Smooth muscle cell (in vitro differentiated cells): ENCODE data around the gene AMN. TPM values are rescaled to one million over a fixed set of nuclear protein-coding genes. Genes with fewer than 3 reads are reported as not detected.

Experiments used
- DNase-seq: peaks from one replicate; lab custom pipeline; 2025; ENCODE audit not compliant: unreplicated experiment; lab: John Stamatoyannopoulos, UW
- H2AFZ ChIP-seq: fragments of 200-600 bp; sonication (generic); 2 replicates; pipeline ENCODE4 v1.6.0; 2016; ENCODE audit warnings: antibody characterized with exemption, low read depth, mild to moderate bottlenecking
- H3F3A ChIP-seq: fragments of 200-600 bp; sonication (generic); 2 replicates; pipeline ENCODE4 v1.6.0; 2017; ENCODE audit warnings: antibody characterized with exemption, low read depth
- H3K27ac ChIP-seq: fragments of 200-600 bp; sonication (generic); 2 replicates; pipeline ENCODE4 v1.5.1; 2016; ENCODE audit warnings: low read depth, mild to moderate bottlenecking
- H3K27me3 ChIP-seq: fragments of 200-600 bp; sonication (generic); 2 replicates; pipeline ENCODE4 v1.6.1; 2016; ENCODE audit warnings: low read depth, mild to moderate bottlenecking
- H3K36me3 ChIP-seq: fragments of 200-600 bp; sonication (generic); 2 replicates; pipeline ENCODE4 v1.5.1; 2016; ENCODE audit warnings: low read depth
- H3K4me1 ChIP-seq: fragments of 200-600 bp; sonication (generic); 2 replicates; pipeline ENCODE4 v1.5.1; 2016; ENCODE audit warnings: low read depth
- H3K4me2 ChIP-seq: fragments of 200-600 bp; sonication (generic); 2 replicates; pipeline ENCODE4 v1.6.0; 2016; ENCODE audit warnings: mild to moderate bottlenecking
- H3K4me3 ChIP-seq: fragments of 200-600 bp; sonication (generic); 2 replicates; pipeline ENCODE4 v1.5.1; 2016; ENCODE audit warnings: mild to moderate bottlenecking
- H3K79me2 ChIP-seq: fragments of 200-600 bp; sonication (generic); 2 replicates; pipeline ENCODE4 v1.6.0; 2016; ENCODE audit warnings: low read depth, mild to moderate bottlenecking
- H3K9ac ChIP-seq: fragments of 200-600 bp; sonication (generic); 2 replicates; pipeline ENCODE4 v1.6.0; 2016; ENCODE audit warnings: low read depth
- H3K9me3 ChIP-seq: fragments of 200-600 bp; sonication (generic); replicated peaks from 2 replicates; pipeline ENCODE4 v1.5.1; 2016; ENCODE audit warnings: low read depth
- H4K20me1 ChIP-seq: fragments of 200-600 bp; sonication (generic); 2 replicates; pipeline ENCODE4 v1.6.0; 2016; ENCODE audit warnings: low read depth
- WGBS: methylation state at CpG from one replicate; pipeline ENCODE4 v1.1.7; 2016; ENCODE audit warnings: low lambda C conversion rate; 5-methylcytosine and 5-hydroxymethylcytosine counted together
- polyA plus RNA-seq: library from polyadenylated mRNA; unstranded; fragments of >200 nt; fragmentation: Nextera tagmentation; extraction: Ambion mirVana; gene quantifications from 2 replicates; pipeline ENCODE4 v1.2.1, GENCODE V29; 2016
- total RNA-seq: library from RNA; depleted of rRNA; stranded (reverse); fragments of >200 nt; gene quantifications from 2 replicates; pipeline ENCODE4 v1.2.3, GENCODE V29; 2014
- TF ChIP-seq, protein P1 (sequence below): fragments of 200-600 bp; sonication (generic); IDR thresholded peaks from 2 replicates; pipeline ENCODE4 v1.5.1; 2017; ENCODE audit warnings: borderline replicate concordance, mild to moderate bottlenecking, antibody characterized with exemption; ENCODE audit not compliant: insufficient read depth, poor library complexity, severe bottlenecking

AMN gene
- total and polyA plus RNA-seq, 2 experiments from 2014 or later, result 0.31 to 0.65 TPM

DNA sequence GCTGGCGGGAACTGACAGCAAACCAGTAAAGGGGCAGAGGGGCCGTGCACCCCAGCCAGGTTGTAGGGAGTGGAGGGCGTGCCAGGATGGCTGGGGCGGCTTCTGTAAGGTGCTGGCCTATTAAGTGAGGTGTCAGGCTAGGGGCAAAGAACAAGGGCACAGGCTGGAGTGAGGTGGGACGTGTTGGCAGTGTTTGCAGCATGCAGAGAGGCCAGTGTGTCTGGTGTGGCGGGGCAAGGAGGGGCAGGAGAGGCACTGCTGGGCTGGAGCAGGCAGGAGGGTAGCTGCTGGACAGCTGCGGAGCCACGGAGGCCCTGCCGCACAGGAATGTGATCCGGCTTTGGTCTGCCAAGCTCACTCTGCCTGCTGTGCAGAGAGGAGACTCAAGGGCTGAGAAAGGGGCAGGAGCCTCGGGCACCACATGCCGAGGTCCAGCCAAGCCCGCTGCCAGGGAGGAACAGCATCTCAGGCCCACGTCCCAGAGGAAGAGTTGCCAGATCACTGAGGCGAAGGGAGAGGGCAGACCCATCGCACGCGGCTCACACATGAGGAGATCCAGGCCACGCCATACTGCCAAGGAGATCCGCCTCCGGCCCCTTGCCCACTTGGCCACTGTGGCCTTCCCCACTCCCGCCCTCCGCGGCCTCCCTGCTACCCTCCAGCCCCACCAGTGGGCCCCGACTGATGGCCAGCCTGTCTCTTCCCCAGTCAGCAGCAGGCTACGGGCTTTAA lies 46.8 kb downstream of the AMN start:
- H3K36me3 ChIP-seq, result peaks cover 24% of the 10 kb centered on the region
- TF ChIP-seq, protein P1, sequence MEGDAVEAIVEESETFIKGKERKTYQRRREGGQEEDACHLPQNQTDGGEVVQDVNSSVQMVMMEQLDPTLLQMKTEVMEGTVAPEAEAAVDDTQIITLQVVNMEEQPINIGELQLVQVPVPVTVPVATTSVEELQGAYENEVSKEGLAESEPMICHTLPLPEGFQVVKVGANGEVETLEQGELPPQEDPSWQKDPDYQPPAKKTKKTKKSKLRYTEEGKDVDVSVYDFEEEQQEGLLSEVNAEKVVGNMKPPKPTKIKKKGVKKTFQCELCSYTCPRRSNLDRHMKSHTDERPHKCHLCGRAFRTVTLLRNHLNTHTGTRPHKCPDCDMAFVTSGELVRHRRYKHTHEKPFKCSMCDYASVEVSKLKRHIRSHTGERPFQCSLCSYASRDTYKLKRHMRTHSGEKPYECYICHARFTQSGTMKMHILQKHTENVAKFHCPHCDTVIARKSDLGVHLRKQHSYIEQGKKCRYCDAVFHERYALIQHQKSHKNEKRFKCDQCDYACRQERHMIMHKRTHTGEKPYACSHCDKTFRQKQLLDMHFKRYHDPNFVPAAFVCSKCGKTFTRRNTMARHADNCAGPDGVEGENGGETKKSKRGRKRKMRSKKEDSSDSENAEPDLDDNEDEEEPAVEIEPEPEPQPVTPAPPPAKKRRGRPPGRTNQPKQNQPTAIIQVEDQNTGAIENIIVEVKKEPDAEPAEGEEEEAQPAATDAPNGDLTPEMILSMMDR, result no peak
- H3K4me1 ChIP-seq, result no peaks in the 10 kb centered on the region
- H3K27me3 ChIP-seq, result no peaks in the 10 kb centered on the region
- H3F3A ChIP-seq, result no peaks in the 10 kb centered on the region
- no peaks in the 10 kb centered on the region for H3K79me2 ChIP-seq
- no peak overlapping the region for H3K4me2 ChIP-seq
- no peak overlapping the region for H3K9ac ChIP-seq
- no peak for DNase-seq
- peaks cover 10% of the 10 kb centered on the region for H4K20me1 ChIP-seq
- 96% methylated on average over 24 of the region's 26 CpGs for WGBS
- H2AFZ ChIP-seq, result no peak overlapping the region
- no peaks in the 10 kb centered on the region for H3K9me3 ChIP-seq
- no peak overlapping the region for H3K27ac ChIP-seq
- H3K4me3 ChIP-seq, result no peak overlapping the region

DNA sequence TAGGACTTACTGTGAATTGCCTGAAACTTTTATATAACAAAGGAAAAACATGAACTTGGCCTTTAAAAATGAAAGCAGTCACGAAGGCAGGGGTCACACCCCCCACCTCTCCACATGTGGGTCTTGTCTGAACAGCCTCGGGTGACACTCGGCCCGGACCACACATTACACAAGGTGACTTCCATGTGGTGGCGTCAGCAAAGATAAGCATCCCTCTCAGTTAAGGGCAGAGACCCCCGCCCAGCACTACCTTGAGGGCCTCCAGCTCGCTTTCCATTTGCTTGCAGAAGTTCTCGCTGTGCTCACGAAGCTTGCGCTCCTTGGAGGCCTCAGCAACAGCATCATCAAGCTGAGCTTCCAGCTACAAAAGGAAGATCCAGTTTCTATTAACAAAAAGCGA lies 47.4 kb downstream of the AMN start:
- WGBS, result 97% methylated on average over 11 of the region's 11 CpGs
- H3K79me2 ChIP-seq, result no peaks in the 10 kb centered on the region
- no peak for DNase-seq
- H3K4me1 ChIP-seq, result no peaks in the 10 kb centered on the region
- TF ChIP-seq, protein P1, result no peak
- no peak overlapping the region for H3K4me2 ChIP-seq
- no peaks in the 10 kb centered on the region for H3K27me3 ChIP-seq
- no peaks in the 10 kb centered on the region for H3K9me3 ChIP-seq
- H3K4me3 ChIP-seq, result no peak overlapping the region
- H3K9ac ChIP-seq, result no peak overlapping the region
- H3K27ac ChIP-seq, result no peak overlapping the region
- H4K20me1 ChIP-seq, result peaks cover 10% of the 10 kb centered on the region
- H3K36me3 ChIP-seq, result peaks cover 26% of the 10 kb centered on the region
- no peaks in the 10 kb centered on the region for H3F3A ChIP-seq
- no peak overlapping the region for H2AFZ ChIP-seq

DNA sequence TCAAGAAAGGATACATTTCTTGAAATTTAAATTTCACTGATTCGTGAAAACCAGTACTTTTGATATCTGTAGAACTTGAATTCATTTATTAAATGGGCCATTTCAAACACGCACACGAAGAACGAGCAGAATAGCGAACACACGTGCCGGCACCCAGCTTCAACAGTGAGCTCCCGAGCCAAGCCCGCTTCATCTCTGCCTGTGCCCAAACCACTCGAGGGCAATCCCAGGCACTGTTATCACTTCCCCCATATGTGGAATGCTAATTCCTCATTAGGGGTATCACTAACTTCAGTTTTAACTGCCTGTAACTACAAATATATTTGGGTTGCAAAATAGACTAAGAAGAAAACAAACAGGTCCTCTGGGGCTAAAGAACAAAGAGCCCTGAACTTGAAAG lies 48.0 kb downstream of the AMN start:
- TF ChIP-seq, protein P1, result no peak
- Histone ChIP-seq H3K27ac (no peak overlapping the region), H3K36me3 (peaks cover 28% of the 10 kb centered on the region), H2AFZ (no peak overlapping the region), H3K4me2 (no peak overlapping the region), H3K9ac (no peak overlapping the region), H3K4me3 (no peak overlapping the region), H3K4me1 (no peaks in the 10 kb centered on the region), H3F3A (no peaks in the 10 kb centered on the region), H3K27me3 (no peaks in the 10 kb centered on the region), H3K9me3 (no peaks in the 10 kb centered on the region), H3K79me2 (no peaks in the 10 kb centered on the region), H4K20me1 (peaks cover 10% of the 10 kb centered on the region)
- no peak for DNase-seq
- WGBS, result 96% methylated on average over 10 of the region's 10 CpGs

DNA sequence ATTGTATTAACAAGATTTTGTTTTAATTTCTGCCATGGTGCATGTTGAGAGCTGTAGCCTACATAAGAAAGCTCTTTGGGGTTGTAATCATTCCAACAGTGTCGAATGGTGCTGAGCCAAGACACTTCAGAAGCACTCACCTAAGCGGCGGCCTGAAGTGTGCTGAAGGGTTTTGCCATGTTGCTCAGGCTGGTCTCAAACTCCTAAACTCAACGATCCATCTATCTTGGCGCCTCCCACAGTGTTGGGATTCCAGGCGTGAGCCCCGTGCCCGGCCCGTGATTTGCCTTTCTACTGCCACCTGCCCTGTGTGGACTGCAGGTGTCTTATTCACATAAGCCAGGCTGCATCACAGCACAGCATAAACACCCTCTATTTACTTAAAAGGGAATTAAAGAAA lies 48.9 kb downstream of the AMN start:
- WGBS, result 92% methylated on average over 9 of the region's 9 CpGs
- no peak overlapping the region for H3K4me3 ChIP-seq
- no peak for DNase-seq
- H3K4me2 ChIP-seq, result no peak overlapping the region
- no peak overlapping the region for H3K9ac ChIP-seq
- no peaks in the 10 kb centered on the region for H3K9me3 ChIP-seq
- H3K79me2 ChIP-seq, result no peaks in the 10 kb centered on the region
- TF ChIP-seq, protein P1, result no peak
- H3K27ac ChIP-seq, result no peak overlapping the region
- no peaks in the 10 kb centered on the region for H3K27me3 ChIP-seq
- H4K20me1 ChIP-seq, result peaks cover 10% of the 10 kb centered on the region
- no peaks in the 10 kb centered on the region for H3K4me1 ChIP-seq
- no peak overlapping the region for H2AFZ ChIP-seq
- peaks cover 28% of the 10 kb centered on the region for H3K36me3 ChIP-seq
- no peaks in the 10 kb centered on the region for H3F3A ChIP-seq
